ENCODE data around the gene ALPK3. TPM values are rescaled to one million over a fixed set of nuclear protein-coding genes. Genes with fewer than 3 reads are reported as not detected.

Gene ALPK3
- total RNA-seq, 4 donors from 2014 or later = 19.1 to 34.4 (median 26.5) TPM

DNA sequence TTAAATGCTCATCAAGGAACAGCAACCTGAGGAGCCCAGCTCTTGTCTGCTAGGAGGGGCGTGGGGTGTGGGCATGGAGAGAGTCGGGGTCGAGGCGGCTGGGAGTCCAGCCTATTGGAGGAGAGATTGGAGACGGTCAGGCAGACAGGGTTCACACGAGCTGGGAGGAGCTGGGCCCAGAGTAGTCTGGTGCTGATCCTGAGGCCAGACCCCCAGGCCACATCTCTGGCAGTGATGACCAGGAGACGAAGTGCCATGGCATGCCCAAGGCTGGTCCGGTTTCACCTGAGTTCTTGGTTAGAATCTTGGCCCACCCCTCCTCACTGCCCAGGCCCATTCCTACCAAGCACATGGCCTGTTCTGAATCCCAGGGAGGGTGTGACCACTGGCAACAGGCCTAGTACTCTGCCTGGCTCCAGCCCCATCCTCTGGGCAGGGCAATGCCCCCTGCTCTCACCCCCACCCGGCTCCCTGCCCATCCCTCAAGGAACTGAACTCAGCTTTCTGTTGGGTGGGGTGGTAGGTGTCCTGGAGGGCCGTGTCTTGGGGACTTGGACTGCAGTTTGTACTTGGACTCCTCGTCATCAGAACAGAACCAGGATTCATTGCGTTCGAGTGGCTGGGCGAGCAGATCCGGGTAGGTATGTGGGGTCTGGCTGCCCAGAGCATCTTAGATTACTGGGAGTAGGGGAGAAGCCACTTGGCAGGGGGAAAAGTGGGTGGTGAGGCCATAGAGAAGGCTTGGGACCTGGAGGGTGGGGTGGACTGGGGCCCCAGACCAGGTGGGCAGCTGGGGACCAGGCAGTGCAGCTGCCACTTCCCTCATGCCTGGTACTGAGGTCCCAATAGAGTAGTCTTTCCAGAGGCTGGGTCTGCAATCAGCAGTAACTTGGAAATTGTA is 88.1 kb downstream of the ALPK3 start:
- peaks cover 0 to 19% (median 0%) of the 10 kb centered on the region in 3 donors for H3K4me1 ChIP-seq
- no peaks in the 10 kb centered on the region for H3K27me3 ChIP-seq
- no peak overlapping the region for H3K27ac ChIP-seq
- WGBS, 2 donors (ENCODE audit: low coverage in 1 of 2) = 100% methylated on average over 2 of the region's 15 CpGs; no CpG with 5 or more reads in 1 of the 2 donors
- H3K36me3 ChIP-seq = no peaks in the 10 kb centered on the region
- H3K9me3 ChIP-seq = no peaks in the 10 kb centered on the region
- no peak overlapping the region for H3K4me3 ChIP-seq
- no peak for ATAC-seq
- TF ChIP-seq, protein P1, sequence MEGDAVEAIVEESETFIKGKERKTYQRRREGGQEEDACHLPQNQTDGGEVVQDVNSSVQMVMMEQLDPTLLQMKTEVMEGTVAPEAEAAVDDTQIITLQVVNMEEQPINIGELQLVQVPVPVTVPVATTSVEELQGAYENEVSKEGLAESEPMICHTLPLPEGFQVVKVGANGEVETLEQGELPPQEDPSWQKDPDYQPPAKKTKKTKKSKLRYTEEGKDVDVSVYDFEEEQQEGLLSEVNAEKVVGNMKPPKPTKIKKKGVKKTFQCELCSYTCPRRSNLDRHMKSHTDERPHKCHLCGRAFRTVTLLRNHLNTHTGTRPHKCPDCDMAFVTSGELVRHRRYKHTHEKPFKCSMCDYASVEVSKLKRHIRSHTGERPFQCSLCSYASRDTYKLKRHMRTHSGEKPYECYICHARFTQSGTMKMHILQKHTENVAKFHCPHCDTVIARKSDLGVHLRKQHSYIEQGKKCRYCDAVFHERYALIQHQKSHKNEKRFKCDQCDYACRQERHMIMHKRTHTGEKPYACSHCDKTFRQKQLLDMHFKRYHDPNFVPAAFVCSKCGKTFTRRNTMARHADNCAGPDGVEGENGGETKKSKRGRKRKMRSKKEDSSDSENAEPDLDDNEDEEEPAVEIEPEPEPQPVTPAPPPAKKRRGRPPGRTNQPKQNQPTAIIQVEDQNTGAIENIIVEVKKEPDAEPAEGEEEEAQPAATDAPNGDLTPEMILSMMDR (IDR thresholded peaks at IDR 0.05) = no peak
- TF ChIP-seq POLR2A (IDR thresholded peaks at IDR 0.05) = no peak
- no peak for TF ChIP-seq EP300 (IDR thresholded peaks at IDR 0.05)
- TF ChIP-seq POLR2AphosphoS5 (IDR thresholded peaks at IDR 0.05) = no peak

DNA sequence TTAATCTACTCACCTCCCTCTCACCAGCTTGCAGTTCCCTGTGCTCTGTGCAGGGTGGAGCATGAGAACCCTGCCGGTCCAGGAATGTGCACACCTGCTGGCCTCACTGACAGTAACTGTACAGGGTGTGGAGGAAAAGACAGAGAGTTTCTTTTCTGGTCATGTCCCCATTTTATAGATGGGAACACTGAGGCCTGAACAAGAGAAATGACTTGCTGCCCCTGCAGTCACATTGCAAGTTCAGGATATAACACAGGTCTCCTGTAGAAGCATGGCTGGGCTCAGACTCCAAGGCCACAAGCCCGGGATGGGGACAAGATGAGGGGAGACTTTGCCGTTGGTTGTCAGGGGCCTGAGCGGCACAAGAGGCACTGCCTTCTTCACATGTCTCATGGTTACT is 90.6 kb downstream of the ALPK3 start:
- peaks cover 3 to 42% (median 21%) of the 10 kb centered on the region in 3 donors for H3K4me1 ChIP-seq

GRCh38 chr15:84908564-84908963 is 91.4 kb downstream of the ALPK3 start:
- Histone ChIP-seq H3K27me3 (no peaks in the 10 kb centered on the region), H3K9me3 (no peaks in the 10 kb centered on the region), H3K4me3 (no peak overlapping the region), H3K27ac (no peak overlapping the region), H3K36me3 (no peaks in the 10 kb centered on the region), H3K4me1 (peaks cover 3 to 50% (median 26%) of the 10 kb centered on the region in 3 donors)
- no peak for TF ChIP-seq EP300 (IDR thresholded peaks at IDR 0.05)
- no peak for TF ChIP-seq POLR2AphosphoS5 (IDR thresholded peaks at IDR 0.05)
- TF ChIP-seq POLR2A (IDR thresholded peaks at IDR 0.05) = no peak
- TF ChIP-seq, protein P1 (IDR thresholded peaks at IDR 0.05) = no peak
- no peak for ATAC-seq
- WGBS, 2 donors (ENCODE audit: low coverage in 1 of 2) = 77 to 95% methylated on average over 4 to 9 of the region's 13 CpGs

More for the DNA sequence above, 90.6 kb downstream of the ALPK3 start:
- Histone ChIP-seq H3K4me3 (no peak overlapping the region), H3K27me3 (no peaks in the 10 kb centered on the region), H3K36me3 (no peaks in the 10 kb centered on the region), H3K9me3 (no peaks in the 10 kb centered on the region), H3K27ac (no peak overlapping the region)
- no peak for ATAC-seq
- TF ChIP-seq POLR2AphosphoS5 (IDR thresholded peaks at IDR 0.05) = no peak
- TF ChIP-seq EP300 (IDR thresholded peaks at IDR 0.05) = no peak
- TF ChIP-seq, protein P1 (IDR thresholded peaks at IDR 0.05) = no peak
- no peak for TF ChIP-seq POLR2A (IDR thresholded peaks at IDR 0.05)
- 97% methylated on average over 4 of the region's 4 CpGs for WGBS, 2 donors (ENCODE audit: low coverage in 1 of 2)

DNA sequence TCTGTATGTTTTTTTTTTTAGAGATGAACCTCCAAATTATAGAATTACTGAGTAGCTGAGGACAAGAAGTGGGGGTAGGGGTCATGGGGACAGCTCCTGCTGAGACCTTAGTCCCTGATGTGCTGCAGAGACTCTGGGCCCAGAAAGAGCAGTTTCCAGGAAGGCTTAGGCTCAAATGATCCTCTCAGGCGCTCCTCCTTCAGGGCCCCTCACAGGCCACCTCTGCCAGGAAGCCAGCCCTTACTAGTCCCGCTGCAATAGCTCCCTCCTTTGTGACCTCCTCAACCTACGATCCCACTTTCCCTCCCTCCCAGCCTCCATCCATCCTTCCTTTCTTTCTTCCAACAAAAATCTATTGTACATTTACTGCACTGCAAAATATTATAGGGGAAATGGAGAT is 91.9 kb downstream of the ALPK3 start:
- H3K9me3 ChIP-seq = no peaks in the 10 kb centered on the region
- no peak overlapping the region for H3K4me3 ChIP-seq
- peaks cover 3 to 45% (median 26%) of the 10 kb centered on the region in 3 donors for H3K4me1 ChIP-seq
- TF ChIP-seq, protein P1 (IDR thresholded peaks at IDR 0.05) = no peak
- TF ChIP-seq POLR2AphosphoS5 (IDR thresholded peaks at IDR 0.05) = no peak
- no peak for TF ChIP-seq EP300 (IDR thresholded peaks at IDR 0.05)
- TF ChIP-seq POLR2A (IDR thresholded peaks at IDR 0.05) = no peak
- H3K27me3 ChIP-seq = no peaks in the 10 kb centered on the region
- H3K27ac ChIP-seq = no peak overlapping the region
- WGBS, 2 donors (ENCODE audit: low coverage in 1 of 2) = 97 to 100% methylated on average over 2 to 3 of the region's 3 CpGs
- no peak for ATAC-seq
- no peaks in the 10 kb centered on the region for H3K36me3 ChIP-seq

- Histone ChIP-seq H3K27ac (no peak overlapping the region), H3K9me3 (no peaks in the 10 kb centered on the region), H3K4me1 (peaks cover 3 to 44% (median 26%) of the 10 kb centered on the region in 3 donors), H3K27me3 (no peaks in the 10 kb centered on the region), H3K4me3 (no peak overlapping the region), H3K36me3 (no peaks in the 10 kb centered on the region)
- 50 to 100% methylated on average over 1 to 2 of the region's 4 CpGs for WGBS, 2 donors (ENCODE audit: low coverage in 1 of 2)
- TF ChIP-seq, protein P1 (IDR thresholded peaks at IDR 0.05) = no peak
- TF ChIP-seq POLR2AphosphoS5 (IDR thresholded peaks at IDR 0.05) = no peak
- no peak for TF ChIP-seq POLR2A (IDR thresholded peaks at IDR 0.05)
- TF ChIP-seq EP300 (IDR thresholded peaks at IDR 0.05) = no peak
- no peak for ATAC-seq
Observed at GRCh38 chr15:84909782-84910181, 92.6 kb downstream of the ALPK3 start.

Measured in gastroesophageal sphincter (tissue), 4 donors.